ENCODE data around the gene TIGD4.

Gene TIGD4

GRCh38 chr4:152779513-152780266 is at the start of gene TIGD4, which contains the start of gene ARFIP1:
TIGD4 (minus strand) TSS chr4:152779730; CDS start chr4:152771004, 8,726 bp downstream.
ARFIP1 (plus strand) TSS chr4:152779954; CDS start chr4:152829634, 49,680 bp downstream.
- H3K4me3 ChIP-seq (ENCODE audit: low read length): peak within 1 kb of the TSS; percentile 76
- TF ChIP-seq CTCF (conservative IDR thresholded peaks at IDR 0.05; ENCODE audit: low read depth, low read length): peak; percentile 36
- DNase-seq (ENCODE audit: low read depth): peak; percentile 87

- DNase-seq (ENCODE audit: low read depth): no peak
- no peak for TF ChIP-seq CTCF (conservative IDR thresholded peaks at IDR 0.05; ENCODE audit: low read depth, low read length)
Observed at GRCh38 chr4:152828122-152828521, 48.6 kb upstream of the TIGD4 start.

GRCh38 chr4:152825336-152825735 is 45.8 kb upstream of the TIGD4 start:
- no peak overlapping the region for H3K4me3 ChIP-seq (ENCODE audit: low read length)
- TF ChIP-seq CTCF (conservative IDR thresholded peaks at IDR 0.05; ENCODE audit: low read depth, low read length): no peak
- DNase-seq (ENCODE audit: low read depth): no peak

More at GRCh38 chr4:152828122-152828521, 48.6 kb upstream of the TIGD4 start:
- no peak overlapping the region for H3K4me3 ChIP-seq (ENCODE audit: low read length)

DNA sequence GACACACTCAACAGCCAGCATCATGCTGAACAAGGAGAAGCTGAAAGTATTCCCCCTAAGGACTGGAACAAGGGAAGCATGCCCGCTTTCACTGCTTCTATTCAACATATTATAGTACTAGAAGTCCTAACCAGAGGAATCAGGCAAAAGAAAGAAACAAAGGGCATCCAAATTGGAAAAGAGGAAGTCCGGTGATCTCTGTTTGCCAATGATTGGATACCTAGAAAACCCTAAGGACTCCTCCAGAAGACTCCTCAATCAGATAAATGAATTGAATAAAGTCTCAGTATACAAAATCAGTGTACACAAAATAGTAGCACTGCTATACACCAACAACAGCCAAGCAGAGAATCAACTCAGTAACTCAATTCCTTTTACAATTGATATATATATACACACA is 45.0 kb upstream of the TIGD4 start:
- DNase-seq (ENCODE audit: low read depth): no peak
- no peak for TF ChIP-seq CTCF (conservative IDR thresholded peaks at IDR 0.05; ENCODE audit: low read depth, low read length)
- H3K4me3 ChIP-seq (ENCODE audit: low read length): no peak overlapping the region

- H3K4me3 ChIP-seq (ENCODE audit: low read length): no peak overlapping the region
- no peak for DNase-seq (ENCODE audit: low read depth)
- TF ChIP-seq CTCF (conservative IDR thresholded peaks at IDR 0.05; ENCODE audit: low read depth, low read length): no peak
Observed at GRCh38 chr4:152822323-152822722, 42.8 kb upstream of the TIGD4 start.

DNA sequence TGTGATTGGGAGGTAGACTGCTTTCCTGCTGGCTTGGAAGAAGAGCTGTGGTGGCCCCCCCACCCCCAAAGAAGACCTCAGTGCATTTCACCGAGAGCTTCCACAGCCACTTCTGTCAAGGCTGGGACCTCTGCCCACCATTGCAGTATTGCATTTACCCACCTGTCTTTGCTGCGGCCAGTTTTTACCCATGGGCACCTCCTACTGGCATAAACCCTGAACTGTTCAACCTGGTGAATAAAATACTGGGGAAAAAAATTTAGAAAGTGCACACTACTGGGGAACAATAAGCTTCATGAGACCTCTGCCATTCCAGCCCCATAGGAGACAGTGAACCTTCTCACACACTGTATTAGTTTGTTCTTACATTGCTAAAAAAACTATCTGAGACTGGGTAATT is 40.5 kb upstream of the TIGD4 start:
- no peak overlapping the region for H3K4me3 ChIP-seq (ENCODE audit: low read length)
- no peak for TF ChIP-seq CTCF (conservative IDR thresholded peaks at IDR 0.05; ENCODE audit: low read depth, low read length)
- no peak for DNase-seq (ENCODE audit: low read depth)

DNA sequence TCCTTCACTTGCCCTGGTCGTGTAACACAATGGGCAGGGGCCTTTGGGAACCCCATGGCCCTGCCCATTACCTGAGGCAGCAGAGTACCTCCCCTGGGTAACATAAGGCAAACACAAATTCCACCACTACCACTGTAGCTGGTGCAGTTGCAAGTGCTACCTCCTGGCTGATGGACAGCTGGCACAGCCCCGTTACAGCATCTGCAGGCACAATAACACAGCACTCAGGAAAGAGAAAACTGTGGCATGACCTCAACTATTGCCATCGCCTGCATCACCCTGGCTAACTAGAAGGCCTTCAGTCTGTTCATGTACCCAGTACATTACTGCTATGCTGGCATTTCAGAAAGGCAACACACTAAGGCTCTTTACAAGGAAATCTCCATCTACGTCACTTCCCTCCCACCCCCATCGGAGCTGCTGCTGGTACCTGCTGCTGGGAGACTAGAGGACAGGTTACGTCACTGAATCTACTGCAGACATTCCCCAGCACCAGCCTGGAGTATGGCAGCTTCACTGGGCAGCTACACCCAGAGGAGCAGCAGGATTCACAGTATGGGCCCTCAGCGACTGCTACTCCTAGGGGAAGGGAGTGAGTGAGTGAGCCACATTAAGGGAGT is 39.6 kb upstream of the TIGD4 start:
- no peak overlapping the region for H3K4me3 ChIP-seq (ENCODE audit: low read length)
- no peak for DNase-seq (ENCODE audit: low read depth)
- no peak for TF ChIP-seq CTCF (conservative IDR thresholded peaks at IDR 0.05; ENCODE audit: low read depth, low read length)

Measured in retinal pigment epithelial cell (primary cell).